Activated effector memory CD4-positive, alpha-beta T cell treated with anti-CD3 and anti-CD28 coated beads, Interleukin-2, amount 50 U/mL, for 16 hours (primary cell): Measurements from ENCODE around the gene PAX7.
"Not testable (repeated sequence)": the region's sequence is repeated elsewhere in the genome, so short reads cannot be mapped to it uniquely, and the experiment has no call there.

ENCODE experiments used
- DNase-seq: peaks from one replicate; pipeline ENCODE4 v3.0.0-alpha.2; 2020

PAX7 gene

GRCh38 chr1:18734461-18735223 is 104.0 kb downstream of the PAX7 start:
- no peak for DNase-seq

- no peak for DNase-seq
Measured at GRCh38 chr1:18735224-18735997, 104.8 kb downstream of the PAX7 start.

GRCh38 chr1:18736958-18737357 is 106.3 kb downstream of the PAX7 start:
- DNase-seq, result no peak

GRCh38 chr1:18738126-18738525 is 107.5 kb downstream of the PAX7 start:
- DNase-seq, result no peak

GRCh38 chr1:18738617-18739016 is 108.0 kb downstream of the PAX7 start:
- no peak for DNase-seq

GRCh38 chr1:18739408-18739807 is 108.8 kb downstream of the PAX7 start:
- no peak for DNase-seq

GRCh38 chr1:18739897-18740296 is 109.3 kb downstream of the PAX7 start:
- DNase-seq, result no peak

GRCh38 chr1:18740617-18741016 is 110.0 kb downstream of the PAX7 start:
- DNase-seq, result no peak

GRCh38 chr1:18743233-18743632 is 112.6 kb downstream of the PAX7 start:
- DNase-seq, result no peak

GRCh38 chr1:18744381-18744780 is 113.7 kb downstream of the PAX7 start:
- DNase-seq, result not testable (repeated sequence)

GRCh38 chr1:18746981-18747380 is 116.3 kb downstream of the PAX7 start:
- peak; percentile 6 for DNase-seq

- no peak for DNase-seq
Measured at GRCh38 chr1:18747671-18748070, 117.0 kb downstream of the PAX7 start.

GRCh38 chr1:18748435-18748834 is 117.8 kb downstream of the PAX7 start:
- DNase-seq, result no peak

- DNase-seq, result no peak
Measured at GRCh38 chr1:18749569-18749968, 118.9 kb downstream of the PAX7 start.

- DNase-seq, result no peak
Measured at GRCh38 chr1:18750600-18750999, 120.0 kb downstream of the PAX7 start.

- no peak for DNase-seq
Measured at GRCh38 chr1:18751425-18751824, 120.8 kb downstream of the PAX7 start.

GRCh38 chr1:18752409-18752808 is 121.8 kb downstream of the PAX7 start:
- no peak for DNase-seq

GRCh38 chr1:18760156-18760555 is 129.5 kb downstream of the PAX7 start:
- DNase-seq, result no peak

GRCh38 chr1:18761948-18762840 is 131.5 kb downstream of the PAX7 start:
- no peak for DNase-seq

GRCh38 chr1:18764362-18764761 is 133.7 kb downstream of the PAX7 start:
- no peak for DNase-seq

- no peak for DNase-seq
Measured at GRCh38 chr1:18765725-18766124, 135.1 kb downstream of the PAX7 start.

GRCh38 chr1:18766328-18766727 is 135.7 kb downstream of the PAX7 start:
- no peak for DNase-seq

- not testable (repeated sequence) for DNase-seq
Measured at GRCh38 chr1:18767576-18767975, 136.9 kb downstream of the PAX7 start.
